ENCODE data around the gene TERT.
A peak's percentile ranks its signal among the peaks of the same experiment; 100 is the strongest.

TERT gene

DNA sequence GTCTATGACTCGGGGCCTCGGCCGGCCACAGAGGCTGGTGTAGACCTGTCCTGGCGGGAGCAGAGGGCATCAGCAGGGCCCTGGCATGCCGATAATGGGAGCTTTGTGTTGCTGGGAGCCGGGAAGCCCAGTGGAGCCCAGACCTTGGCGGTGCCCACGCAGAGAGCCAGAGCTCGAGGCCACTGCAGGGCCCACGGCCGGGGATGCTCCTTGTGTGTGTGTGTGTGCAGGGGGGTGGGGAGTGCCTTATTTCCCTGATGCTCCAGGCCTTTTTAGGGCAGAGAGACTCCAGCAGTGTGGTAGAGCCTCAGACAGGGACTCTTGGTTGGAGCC, 75.1 kb downstream of the TERT start:
- TF ChIP-seq Cebpa-rat (IDR thresholded peaks at IDR 0.05): no peak
- H3K27me3 ChIP-seq: no peaks in the 10 kb centered on the region
- H3K36me3 ChIP-seq: no peaks in the 10 kb centered on the region
- no peak overlapping the region for H3K27ac ChIP-seq
- no peak overlapping the region for H3K4me3 ChIP-seq
- H3K4me1 ChIP-seq: peaks cover 0 to 9% (median 5%) of the 10 kb centered on the region in 10 experiments; a peak in 10 of 20 replicates
- peaks cover 0 to 19% (median 0%) of the 10 kb centered on the region in 11 experiments; a peak in 3 of 22 replicates for H4K20me1 ChIP-seq
- peaks cover 0 to 18% (median 10%) of the 10 kb centered on the region in 11 experiments; a peak in 17 of 22 replicates for H3K9me3 ChIP-seq (replicated peaks in 1 of 11)
- no peak overlapping the region for H3K4me2 ChIP-seq
- no peak overlapping the region for H3K9ac ChIP-seq

GRCh38 chr5:1219098-1219767, 75.6 kb downstream of the TERT start:
- H3K9ac ChIP-seq: no peak overlapping the region
- H3K27ac ChIP-seq: no peak overlapping the region
- H3K27me3 ChIP-seq: no peaks in the 10 kb centered on the region
- H3K4me2 ChIP-seq: no peak overlapping the region
- peaks cover 0 to 14% (median 0%) of the 10 kb centered on the region in 11 experiments; a peak in 1 of 22 replicates for H4K20me1 ChIP-seq
- H3K4me1 ChIP-seq: peaks cover 0 to 9% (median 5%) of the 10 kb centered on the region in 10 experiments; a peak in 10 of 20 replicates
- TF ChIP-seq Cebpa-rat (IDR thresholded peaks at IDR 0.05): no peak
- H3K9me3 ChIP-seq (replicated peaks in 1 of 11): peaks cover 0 to 18% (median 10%) of the 10 kb centered on the region in 11 experiments; a peak in 17 of 22 replicates
- no peaks in the 10 kb centered on the region for H3K36me3 ChIP-seq
- H3K4me3 ChIP-seq: no peak overlapping the region

- no peak overlapping the region for H3K4me2 ChIP-seq
- peaks cover 0 to 9% (median 0%) of the 10 kb centered on the region in 11 experiments; a peak in 1 of 22 replicates for H4K20me1 ChIP-seq
- H3K9me3 ChIP-seq (replicated peaks in 1 of 11): peaks cover 0 to 18% (median 10%) of the 10 kb centered on the region in 11 experiments; a peak in 17 of 22 replicates
- no peak for TF ChIP-seq Cebpa-rat (IDR thresholded peaks at IDR 0.05)
- no peak overlapping the region for H3K27ac ChIP-seq
- H3K9ac ChIP-seq: no peak overlapping the region
- peaks cover 0 to 9% (median 5%) of the 10 kb centered on the region in 10 experiments; a peak in 10 of 20 replicates for H3K4me1 ChIP-seq
- H3K4me3 ChIP-seq: no peak overlapping the region
- H3K36me3 ChIP-seq: no peaks in the 10 kb centered on the region
- no peaks in the 10 kb centered on the region for H3K27me3 ChIP-seq
These were observed 76.4 kb downstream of the TERT start for GRCh38 chr5:1218351-1219080.

GRCh38 chr5:1217596-1218206, 77.2 kb downstream of the TERT start:
- Histone ChIP-seq H3K9ac (no peak overlapping the region), H4K20me1 (peaks cover 0 to 6% (median 0%) of the 10 kb centered on the region in 11 experiments; a peak in 1 of 22 replicates), H3K36me3 (no peaks in the 10 kb centered on the region), H3K4me2 (no peak overlapping the region), H3K9me3 (replicated peaks in 1 of 11) (peaks cover 0 to 18% (median 10%) of the 10 kb centered on the region in 11 experiments; a peak in 17 of 22 replicates), H3K4me1 (peaks cover 0 to 9% (median 5%) of the 10 kb centered on the region in 10 experiments; a peak in 10 of 20 replicates), H3K27ac (no peak overlapping the region), H3K4me3 (no peak overlapping the region), H3K27me3 (no peaks in the 10 kb centered on the region)
- TF ChIP-seq Cebpa-rat (IDR thresholded peaks at IDR 0.05): no peak

GRCh38 chr5:1216918-1217295, 78.0 kb downstream of the TERT start:
- TF ChIP-seq Cebpa-rat (IDR thresholded peaks at IDR 0.05): no peak
- Histone ChIP-seq H3K4me1 (peaks cover 0 to 9% (median 5%) of the 10 kb centered on the region in 10 experiments; a peak in 10 of 20 replicates), H3K27me3 (no peaks in the 10 kb centered on the region), H4K20me1 (peaks cover 0 to 6% (median 0%) of the 10 kb centered on the region in 11 experiments; a peak in 1 of 22 replicates), H3K27ac (no peak overlapping the region), H3K9ac (no peak overlapping the region), H3K9me3 (replicated peaks in 1 of 11) (peaks cover 0 to 18% (median 10%) of the 10 kb centered on the region in 11 experiments; a peak in 17 of 22 replicates), H3K4me3 (no peak overlapping the region), H3K36me3 (no peaks in the 10 kb centered on the region), H3K4me2 (no peak overlapping the region)

- Histone ChIP-seq H3K4me1 (peaks cover 0 to 9% (median 5%) of the 10 kb centered on the region in 10 experiments; a peak in 10 of 20 replicates), H3K36me3 (no peaks in the 10 kb centered on the region), H3K4me2 (no peak overlapping the region), H3K9me3 (replicated peaks in 1 of 11) (peaks cover 0 to 18% (median 10%) of the 10 kb centered on the region in 11 experiments; a peak in 17 of 22 replicates), H3K4me3 (no peak overlapping the region), H4K20me1 (peaks cover 0 to 8% (median 0%) of the 10 kb centered on the region in 11 experiments; a peak in 1 of 22 replicates), H3K27ac (no peak overlapping the region), H3K9ac (no peak overlapping the region), H3K27me3 (no peaks in the 10 kb centered on the region)
- TF ChIP-seq Cebpa-rat (IDR thresholded peaks at IDR 0.05): no peak
These were observed 78.5 kb downstream of the TERT start for GRCh38 chr5:1216211-1216917.

GRCh38 chr5:1215320-1216096, 79.4 kb downstream of the TERT start:
- Histone ChIP-seq H4K20me1 (peaks cover 0 to 16% (median 0%) of the 10 kb centered on the region in 11 experiments; a peak in 1 of 22 replicates), H3K4me2 (peak overlapping the region in 6 of 11 experiments; percentile 10 to 58 (median 36); a peak in 7 of 22 replicates), H3K9ac (no peak overlapping the region), H3K36me3 (no peaks in the 10 kb centered on the region), H3K27ac (no peak overlapping the region), H3K27me3 (no peaks in the 10 kb centered on the region), H3K4me1 (peaks cover 0 to 12% (median 5%) of the 10 kb centered on the region in 10 experiments; a peak in 10 of 20 replicates), H3K9me3 (replicated peaks in 1 of 11) (peaks cover 0 to 18% (median 10%) of the 10 kb centered on the region in 11 experiments; a peak in 17 of 22 replicates), H3K4me3 (no peak overlapping the region)
- TF ChIP-seq Cebpa-rat (IDR thresholded peaks at IDR 0.05): no peak

DNA sequence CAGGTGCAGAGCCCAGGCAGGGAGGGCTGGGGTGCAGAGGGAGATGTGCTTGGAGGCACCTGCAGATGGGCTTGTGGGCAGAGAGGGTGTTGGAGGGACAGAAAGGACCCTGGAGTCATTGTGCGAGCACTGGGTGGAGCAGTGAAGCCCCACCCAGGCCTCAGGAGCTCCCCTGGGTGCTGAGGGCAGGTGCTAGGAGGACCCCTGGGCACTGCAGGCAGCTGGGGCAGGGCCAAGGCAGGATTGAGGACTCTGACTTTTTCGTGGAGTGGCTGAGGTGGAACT, 80.0 kb downstream of the TERT start:
- no peak for TF ChIP-seq Cebpa-rat (IDR thresholded peaks at IDR 0.05)
- Histone ChIP-seq H3K4me1 (peaks cover 0 to 13% (median 5%) of the 10 kb centered on the region in 10 experiments; a peak in 10 of 20 replicates), H3K4me2 (peak overlapping the region in 6 of 11 experiments; percentile 10 to 58 (median 36); a peak in 8 of 22 replicates), H3K9me3 (replicated peaks in 1 of 11) (peaks cover 0 to 18% (median 10%) of the 10 kb centered on the region in 11 experiments; a peak in 17 of 22 replicates), H3K27ac (no peak overlapping the region), H3K9ac (no peak overlapping the region), H4K20me1 (peaks cover 0 to 23% (median 0%) of the 10 kb centered on the region in 11 experiments; a peak in 2 of 22 replicates), H3K4me3 (no peak overlapping the region), H3K36me3 (no peaks in the 10 kb centered on the region), H3K27me3 (no peaks in the 10 kb centered on the region)
